HUES64 (cell line): Measurements from ENCODE around the gene PHF21A.
"Not testable (repeated sequence)": the region's sequence is repeated elsewhere in the genome, so short reads cannot be mapped to it uniquely, and the experiment has no call there.

Experiments used
- H3K27ac ChIP-seq: 2 replicates; pipeline ENCODE4 v1.7.0; 2013; ENCODE audit warnings: low read depth, low read length, inconsistent platforms
- H3K27me3 ChIP-seq: 2 replicates; pipeline ENCODE4 v1.6.1; 2013; ENCODE audit warnings: mild to moderate bottlenecking, low read length; ENCODE audit not compliant: insufficient read depth
- H3K36me3 ChIP-seq: 2 replicates; pipeline ENCODE4 v1.6.1; 2013; ENCODE audit warnings: mild to moderate bottlenecking, low read length; ENCODE audit not compliant: insufficient read depth
- H3K4me1 ChIP-seq: 2 replicates; pipeline ENCODE4 v1.6.1; 2013; ENCODE audit warnings: mild to moderate bottlenecking, low read length, moderate library complexity; ENCODE audit not compliant: insufficient read depth
- H3K4me3 ChIP-seq: 2 replicates; pipeline ENCODE4 v1.5.1; 2013; ENCODE audit warnings: mild to moderate bottlenecking, low read length, moderate library complexity
- H3K9ac ChIP-seq: 2 replicates; pipeline ENCODE4 v1.6.1; 2013; ENCODE audit warnings: mild to moderate bottlenecking, low read depth, low read length
- H3K9me3 ChIP-seq: 2 replicates; pipeline ENCODE4 v1.6.1; 2013; ENCODE audit warnings: low read depth, low read length; ENCODE audit not compliant: insufficient read depth
- WGBS: fragments of 150-250, 120-280 bp; methylation state at CpG from one replicate; pipeline ENCODE4 v1.1.7; 2013; ENCODE audit warnings: missing lambda C conversion rate; 5-methylcytosine and 5-hydroxymethylcytosine counted together

Gene PHF21A

GRCh38 chr11:45983471-45983845 is 137.8 kb downstream of the PHF21A start:
- no peaks in the 10 kb centered on the region for H3K27me3 ChIP-seq
- 81% methylated on average over 4 of the region's 4 CpGs for WGBS
- no peaks in the 10 kb centered on the region for H3K9me3 ChIP-seq
- peaks cover 12% of the 10 kb centered on the region for H3K36me3 ChIP-seq
- peak overlapping the region; percentile 2 for H3K4me3 ChIP-seq
- peaks cover 33% of the 10 kb centered on the region for H3K4me1 ChIP-seq
- H3K27ac ChIP-seq: peak overlapping the region; percentile 95
- peak overlapping the region; percentile 19 for H3K9ac ChIP-seq

GRCh38 chr11:45982656-45983470 is 138.4 kb downstream of the PHF21A start:
- 36% methylated on average over 7 of the region's 8 CpGs for WGBS
- H3K4me1 ChIP-seq: peaks cover 33% of the 10 kb centered on the region
- H3K9me3 ChIP-seq: no peaks in the 10 kb centered on the region
- H3K27ac ChIP-seq: peak overlapping the region; percentile 95
- peak overlapping the region; percentile 19 for H3K9ac ChIP-seq
- no peaks in the 10 kb centered on the region for H3K27me3 ChIP-seq
- peaks cover 15% of the 10 kb centered on the region for H3K36me3 ChIP-seq
- peak overlapping the region; percentile 2 for H3K4me3 ChIP-seq

GRCh38 chr11:45981826-45982225 is 139.4 kb downstream of the PHF21A start:
- peaks cover 33% of the 10 kb centered on the region for H3K4me1 ChIP-seq
- not testable (repeated sequence) for H3K9me3 ChIP-seq, H3K4me3 ChIP-seq, H3K27me3 ChIP-seq, H3K9ac ChIP-seq, H3K27ac ChIP-seq
- WGBS: 87% methylated on average over 4 of the region's 5 CpGs
- H3K36me3 ChIP-seq: peaks cover 22% of the 10 kb centered on the region

- no peak overlapping the region for H3K27ac ChIP-seq
- WGBS: 100% methylated on average over 1 of the region's 1 CpG
- no peak overlapping the region for H3K4me3 ChIP-seq
- peaks cover 35% of the 10 kb centered on the region for H3K36me3 ChIP-seq
- no peaks in the 10 kb centered on the region for H3K4me1 ChIP-seq
- H3K27me3 ChIP-seq: no peaks in the 10 kb centered on the region
- no peak overlapping the region for H3K9ac ChIP-seq
- no peaks in the 10 kb centered on the region for H3K9me3 ChIP-seq
Measured at GRCh38 chr11:45974806-45975205, 146.4 kb downstream of the PHF21A start.

- no peaks in the 10 kb centered on the region for H3K9me3 ChIP-seq
- H3K9ac ChIP-seq: no peak overlapping the region
- H3K27me3 ChIP-seq: no peaks in the 10 kb centered on the region
- H3K4me3 ChIP-seq: no peak overlapping the region
- H3K36me3 ChIP-seq: peaks cover 36% of the 10 kb centered on the region
- WGBS: 92% methylated on average over 4 of the region's 4 CpGs
- H3K4me1 ChIP-seq: no peaks in the 10 kb centered on the region
- no peak overlapping the region for H3K27ac ChIP-seq
Measured at GRCh38 chr11:45973601-45974000, 147.7 kb downstream of the PHF21A start.

- H3K4me3 ChIP-seq: no peak overlapping the region
- no peaks in the 10 kb centered on the region for H3K4me1 ChIP-seq
- peaks cover 50% of the 10 kb centered on the region for H3K36me3 ChIP-seq
- no peak overlapping the region for H3K9ac ChIP-seq
- H3K27ac ChIP-seq: no peak overlapping the region
- H3K27me3 ChIP-seq: no peaks in the 10 kb centered on the region
- H3K9me3 ChIP-seq: no peaks in the 10 kb centered on the region
- WGBS: no CpG with 5 or more reads among the region's 2 CpGs
Measured at GRCh38 chr11:45968901-45969300, 152.4 kb downstream of the PHF21A start.

GRCh38 chr11:45967506-45967905 is 153.7 kb downstream of the PHF21A start:
- Histone ChIP-seq H3K4me3 (no peak overlapping the region), H3K27ac (no peak overlapping the region), H3K36me3 (peaks cover 53% of the 10 kb centered on the region), H3K9me3 (no peaks in the 10 kb centered on the region), H3K9ac (no peak overlapping the region), H3K4me1 (no peaks in the 10 kb centered on the region), H3K27me3 (no peaks in the 10 kb centered on the region)
- WGBS: 89% methylated on average over 1 of the region's 2 CpGs

DNA sequence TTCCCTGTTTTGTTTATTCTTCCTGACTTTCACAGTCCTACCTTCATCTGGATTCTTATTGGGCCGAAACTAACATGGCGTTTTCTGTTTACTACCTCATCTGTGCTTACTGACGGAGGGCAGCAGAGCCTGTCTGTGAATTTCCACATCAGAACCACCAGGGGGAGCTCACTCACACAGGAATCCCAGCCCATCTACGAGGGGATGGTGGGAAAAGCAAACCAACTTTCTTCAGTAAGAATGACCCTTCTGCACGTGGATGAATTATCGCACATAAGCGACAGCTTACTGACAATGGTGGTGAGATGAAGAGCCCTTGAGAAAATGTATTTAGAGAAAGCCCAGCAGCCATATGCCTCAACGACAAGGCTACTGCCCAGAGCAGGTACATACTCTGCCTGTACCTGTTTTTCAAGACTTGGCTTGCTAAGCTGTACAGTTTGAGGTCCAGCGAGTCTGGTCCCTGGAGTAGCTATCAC is 156.3 kb downstream of the PHF21A start:
- H3K4me3 ChIP-seq: no peak overlapping the region
- no peaks in the 10 kb centered on the region for H3K27me3 ChIP-seq
- H3K9me3 ChIP-seq: peaks cover 3% of the 10 kb centered on the region; the same call in 1 of the 2 replicates
- no peaks in the 10 kb centered on the region for H3K4me1 ChIP-seq
- H3K36me3 ChIP-seq: peaks cover 63% of the 10 kb centered on the region
- H3K9ac ChIP-seq: no peak overlapping the region
- H3K27ac ChIP-seq: no peak overlapping the region
- 53% methylated on average over 9 of the region's 9 CpGs for whole genome bisulfite sequencing

DNA sequence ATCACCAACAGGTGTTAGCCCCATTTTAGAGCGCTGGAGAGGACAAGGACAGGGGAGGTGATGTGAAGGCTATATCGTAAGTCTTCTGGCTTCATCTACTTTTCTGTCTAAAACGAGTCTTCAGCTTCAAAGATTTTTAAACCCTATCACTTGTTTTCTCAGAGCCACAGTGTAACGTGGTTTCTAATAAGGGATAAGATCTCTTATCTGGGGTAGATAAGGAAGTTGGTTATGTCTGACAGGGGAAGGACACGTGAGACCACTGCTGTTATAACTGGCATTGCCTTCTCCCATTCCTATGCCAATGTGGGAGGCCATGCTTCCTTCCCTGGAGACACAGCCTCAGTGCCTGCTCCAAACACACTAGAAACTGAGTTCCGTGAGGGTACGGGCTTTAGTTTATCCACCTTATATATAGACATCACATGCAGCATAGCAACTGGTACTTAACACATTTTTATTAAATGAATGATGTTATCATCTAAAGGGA is 159.5 kb downstream of the PHF21A start:
- Histone ChIP-seq H3K27me3 (no peaks in the 10 kb centered on the region), H3K27ac (no peak overlapping the region), H3K36me3 (peaks cover 37% of the 10 kb centered on the region), H3K4me1 (no peaks in the 10 kb centered on the region), H3K9ac (no peak overlapping the region), H3K9me3 (peaks cover 6% of the 10 kb centered on the region; the same call in 1 of the 2 replicates), H3K4me3 (no peak overlapping the region)
- WGBS: 95% methylated on average over 6 of the region's 7 CpGs

- Histone ChIP-seq H3K4me3 (no peak overlapping the region), H3K9ac (no peak overlapping the region), H3K27me3 (no peaks in the 10 kb centered on the region), H3K36me3 (peaks cover 36% of the 10 kb centered on the region), H3K4me1 (no peaks in the 10 kb centered on the region), H3K9me3 (peaks cover 6% of the 10 kb centered on the region; the same call in 1 of the 2 replicates), H3K27ac (no peak overlapping the region)
- WGBS: 97% methylated on average over 3 of the region's 4 CpGs
Measured at GRCh38 chr11:45960387-45961095, 160.7 kb downstream of the PHF21A start.

DNA sequence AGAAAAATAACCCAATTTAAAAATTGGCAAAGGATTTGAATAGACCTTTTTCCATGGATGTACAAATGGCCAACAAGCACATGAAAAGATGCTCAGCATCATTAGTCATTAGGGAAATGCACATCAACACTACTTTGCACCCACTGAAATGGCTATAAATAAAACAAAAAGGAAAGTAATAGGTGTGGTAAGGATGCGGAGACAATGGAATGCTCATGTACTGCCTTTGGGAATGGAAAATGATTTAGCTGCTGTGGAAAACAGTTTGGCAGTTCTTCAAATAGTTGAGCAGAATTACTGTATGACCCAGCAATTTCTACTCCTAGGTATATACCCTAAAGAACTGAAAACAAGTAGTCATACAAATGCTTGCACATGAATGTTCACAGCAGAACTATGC is 161.4 kb downstream of the PHF21A start:
- Histone ChIP-seq H3K27me3 (no peaks in the 10 kb centered on the region), H3K4me1 (no peaks in the 10 kb centered on the region), H3K9ac (no peak overlapping the region), H3K36me3 (peaks cover 30% of the 10 kb centered on the region), H3K4me3 (no peak overlapping the region), H3K27ac (no peak overlapping the region), H3K9me3 (peaks cover 6% of the 10 kb centered on the region; the same call in 1 of the 2 replicates)
- WGBS: 91% methylated on average over 1 of the region's 1 CpG
